ENCODE measurements around the gene CCL21.

DNA sequence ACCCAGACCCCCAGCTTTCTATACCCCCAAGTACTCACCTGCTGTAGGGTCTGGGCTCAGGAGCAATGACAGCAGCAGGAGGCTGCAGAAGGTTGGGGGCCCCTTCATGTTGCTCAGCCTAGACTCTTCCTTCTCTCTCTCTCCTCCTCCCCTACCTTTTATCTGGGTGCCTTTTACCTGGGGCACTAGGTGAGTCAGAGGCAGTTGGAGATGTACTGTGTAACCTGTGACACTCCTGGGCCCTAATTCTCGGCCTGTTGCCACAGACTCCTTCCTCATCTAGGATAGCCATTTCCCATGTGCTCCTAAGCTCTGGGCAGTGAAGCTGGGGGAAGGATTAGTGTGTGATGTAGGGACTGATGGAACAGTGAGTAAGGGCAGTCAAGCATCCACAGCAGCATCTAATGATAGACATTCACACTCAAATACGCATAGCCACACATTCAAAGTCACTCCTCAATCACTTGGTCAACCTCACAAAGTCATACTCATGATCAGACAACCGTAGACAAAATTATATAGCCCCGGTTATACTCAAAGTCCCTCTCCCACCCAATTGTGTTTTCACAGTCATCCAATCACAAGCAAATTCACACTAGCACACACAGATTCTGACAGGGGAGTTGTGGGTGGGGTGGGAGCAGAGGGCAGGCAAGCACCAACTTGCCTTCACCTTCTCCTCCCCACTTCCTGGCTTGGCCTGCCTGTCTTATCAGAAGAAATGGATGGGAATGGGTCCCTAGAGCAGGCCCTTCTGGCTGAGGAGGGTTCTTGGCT lies 47.2 kb downstream of the CCL21 start, which contains the start of gene CCL27:
- TF ChIP-seq ZFP30 (CRISPR knock-in tag; IDR thresholded peaks at IDR 0.05), result no peak
- TF ChIP-seq, protein P1, sequence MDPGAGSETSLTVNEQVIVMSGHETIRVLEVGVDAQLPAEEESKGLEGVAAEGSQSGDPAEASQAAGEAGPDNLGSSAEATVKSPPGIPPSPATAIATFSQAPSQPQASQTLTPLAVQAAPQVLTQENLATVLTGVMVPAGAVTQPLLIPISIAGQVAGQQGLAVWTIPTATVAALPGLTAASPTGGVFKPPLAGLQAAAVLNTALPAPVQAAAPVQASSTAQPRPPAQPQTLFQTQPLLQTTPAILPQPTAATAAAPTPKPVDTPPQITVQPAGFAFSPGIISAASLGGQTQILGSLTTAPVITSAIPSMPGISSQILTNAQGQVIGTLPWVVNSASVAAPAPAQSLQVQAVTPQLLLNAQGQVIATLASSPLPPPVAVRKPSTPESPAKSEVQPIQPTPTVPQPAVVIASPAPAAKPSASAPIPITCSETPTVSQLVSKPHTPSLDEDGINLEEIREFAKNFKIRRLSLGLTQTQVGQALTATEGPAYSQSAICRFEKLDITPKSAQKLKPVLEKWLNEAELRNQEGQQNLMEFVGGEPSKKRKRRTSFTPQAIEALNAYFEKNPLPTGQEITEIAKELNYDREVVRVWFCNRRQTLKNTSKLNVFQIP (CRISPR knock-in tag; IDR thresholded peaks at IDR 0.05; ENCODE audit: borderline replicate concordance, low read depth), result no peak
